ENCODE results near the gene CASZ1. TPM values are rescaled to one million over a fixed set of nuclear protein-coding genes. Genes with fewer than 3 reads are reported as not detected.

CASZ1 gene
- total RNA-seq, 1 donor = under 0.01 TPM

- no peak for DNase-seq (ENCODE audit: low read depth)
- no peak overlapping the region for H3K4me3 ChIP-seq (ENCODE audit: low read depth, low read length)
- TF ChIP-seq CTCF (IDR thresholded peaks at IDR 0.05; ENCODE audit: insufficient read depth, low read depth, low read length) = no peak
Measured at GRCh38 chr1:10806966-10807365, 10.5 kb upstream of the CASZ1 start.

GRCh38 chr1:10803971-10804820 is 7.8 kb upstream of the CASZ1 start:
- no peak for DNase-seq (ENCODE audit: low read depth)
- H3K4me3 ChIP-seq (ENCODE audit: low read depth, low read length) = no peak overlapping the region
- TF ChIP-seq CTCF (IDR thresholded peaks at IDR 0.05; ENCODE audit: insufficient read depth, low read depth, low read length) = no peak

GRCh38 chr1:10802944-10803715 is 6.7 kb upstream of the CASZ1 start:
- no peak for TF ChIP-seq CTCF (IDR thresholded peaks at IDR 0.05; ENCODE audit: insufficient read depth, low read depth, low read length)
- no peak overlapping the region for H3K4me3 ChIP-seq (ENCODE audit: low read depth, low read length)
- no peak for DNase-seq (ENCODE audit: low read depth)

GRCh38 chr1:10800778-10801177 is 4.3 kb upstream of the CASZ1 start:
- H3K4me3 ChIP-seq (ENCODE audit: low read depth, low read length) = no peak overlapping the region
- TF ChIP-seq CTCF (IDR thresholded peaks at IDR 0.05; ENCODE audit: insufficient read depth, low read depth, low read length) = no peak
- no peak for DNase-seq (ENCODE audit: low read depth)

GRCh38 chr1:10799726-10800125 is 3.3 kb upstream of the CASZ1 start:
- H3K4me3 ChIP-seq (ENCODE audit: low read depth, low read length) = no peak overlapping the region
- DNase-seq (ENCODE audit: low read depth) = no peak
- no peak for TF ChIP-seq CTCF (IDR thresholded peaks at IDR 0.05; ENCODE audit: insufficient read depth, low read depth, low read length)

GRCh38 chr1:10795276-10796021 is 997 bp downstream of the CASZ1 start:
- DNase-seq (ENCODE audit: low read depth) = peak; percentile 12
- H3K4me3 ChIP-seq (ENCODE audit: low read depth, low read length) = peak overlapping the region; percentile 49
- TF ChIP-seq CTCF (IDR thresholded peaks at IDR 0.05; ENCODE audit: insufficient read depth, low read depth, low read length) = no peak

All from fibroblast of villous mesenchyme (primary cell).